ENCODE data around the gene ABO.
"Not testable (repeated sequence)": the region's sequence is repeated elsewhere in the genome, so short reads cannot be mapped to it uniquely, and the experiment has no call there.

Gene ABO

GRCh38 chr9:133304477-133305377 is 29.7 kb upstream of the ABO start:
- H3K4me3 ChIP-seq (ENCODE audit: low read length): no peak overlapping the region
- H2AFZ ChIP-seq (ENCODE audit: low read depth, low read length): no peak overlapping the region
- H3K27me3 ChIP-seq (ENCODE audit: insufficient read depth, low read length): peaks cover 6% of the 10 kb centered on the region
- H3K36me3 ChIP-seq (ENCODE audit: insufficient read depth, low read length): no peaks in the 10 kb centered on the region
- no peaks in the 10 kb centered on the region for H3K9me3 ChIP-seq (ENCODE audit: low read length)
- H3K4me1 ChIP-seq (ENCODE audit: insufficient read depth, low read length): no peaks in the 10 kb centered on the region

GRCh38 chr9:133304158-133304470 is 29.1 kb upstream of the ABO start:
- Histone ChIP-seq H2AFZ (ENCODE audit: low read depth, low read length) (no peak overlapping the region), H3K4me3 (ENCODE audit: low read length) (no peak overlapping the region), H3K27me3 (ENCODE audit: insufficient read depth, low read length) (peaks cover 6% of the 10 kb centered on the region), H3K9me3 (ENCODE audit: low read length) (no peaks in the 10 kb centered on the region), H3K36me3 (ENCODE audit: insufficient read depth, low read length) (no peaks in the 10 kb centered on the region), H3K4me1 (ENCODE audit: insufficient read depth, low read length) (no peaks in the 10 kb centered on the region)

- Histone ChIP-seq H3K4me3 (ENCODE audit: low read length) (no peak overlapping the region), H3K27me3 (ENCODE audit: insufficient read depth, low read length) (peaks cover 6% of the 10 kb centered on the region), H3K9me3 (ENCODE audit: low read length) (no peaks in the 10 kb centered on the region), H3K4me1 (ENCODE audit: insufficient read depth, low read length) (no peaks in the 10 kb centered on the region), H3K36me3 (ENCODE audit: insufficient read depth, low read length) (no peaks in the 10 kb centered on the region), H2AFZ (ENCODE audit: low read depth, low read length) (no peak overlapping the region)
Measured at GRCh38 chr9:133303266-133304157, 28.5 kb upstream of the ABO start.

- Histone ChIP-seq H2AFZ (ENCODE audit: low read depth, low read length) (no peak overlapping the region), H3K27me3 (ENCODE audit: insufficient read depth, low read length) (peaks cover 2% of the 10 kb centered on the region), H3K9me3 (ENCODE audit: low read length) (no peaks in the 10 kb centered on the region), H3K4me1 (ENCODE audit: insufficient read depth, low read length) (no peaks in the 10 kb centered on the region), H3K36me3 (ENCODE audit: insufficient read depth, low read length) (no peaks in the 10 kb centered on the region), H3K4me3 (ENCODE audit: low read length) (no peak overlapping the region)
Measured at GRCh38 chr9:133301253-133302230, 26.5 kb upstream of the ABO start.

GRCh38 chr9:133299996-133300395 is 25.0 kb upstream of the ABO start:
- not testable (repeated sequence) for H3K27me3 ChIP-seq (ENCODE audit: insufficient read depth, low read length); H3K4me3 ChIP-seq (ENCODE audit: low read length); H2AFZ ChIP-seq (ENCODE audit: low read depth, low read length); H3K9me3 ChIP-seq (ENCODE audit: low read length); H3K4me1 ChIP-seq (ENCODE audit: insufficient read depth, low read length); H3K36me3 ChIP-seq (ENCODE audit: insufficient read depth, low read length)

GRCh38 chr9:133294257-133294656 is 19.3 kb upstream of the ABO start:
- Histone ChIP-seq H3K36me3 (ENCODE audit: insufficient read depth, low read length) (no peaks in the 10 kb centered on the region), H2AFZ (ENCODE audit: low read depth, low read length) (no peak overlapping the region), H3K27me3 (ENCODE audit: insufficient read depth, low read length) (no peaks in the 10 kb centered on the region), H3K4me1 (ENCODE audit: insufficient read depth, low read length) (no peaks in the 10 kb centered on the region), H3K9me3 (ENCODE audit: low read length) (peaks cover 3% of the 10 kb centered on the region), H3K4me3 (ENCODE audit: low read length) (no peak overlapping the region)

- H3K27me3 ChIP-seq (ENCODE audit: insufficient read depth, low read length): no peaks in the 10 kb centered on the region
- peaks cover 8% of the 10 kb centered on the region for H3K9me3 ChIP-seq (ENCODE audit: low read length)
- no peak overlapping the region for H3K4me3 ChIP-seq (ENCODE audit: low read length)
- H2AFZ ChIP-seq (ENCODE audit: low read depth, low read length): no peak overlapping the region
- H3K4me1 ChIP-seq (ENCODE audit: insufficient read depth, low read length): no peaks in the 10 kb centered on the region
- no peaks in the 10 kb centered on the region for H3K36me3 ChIP-seq (ENCODE audit: insufficient read depth, low read length)
Measured at GRCh38 chr9:133290751-133291302, 15.8 kb upstream of the ABO start.

GRCh38 chr9:133286523-133286922 is 11.5 kb upstream of the ABO start:
- no peak overlapping the region for H2AFZ ChIP-seq (ENCODE audit: low read depth, low read length)
- H3K4me1 ChIP-seq (ENCODE audit: insufficient read depth, low read length): no peaks in the 10 kb centered on the region
- peaks cover 8% of the 10 kb centered on the region for H3K9me3 ChIP-seq (ENCODE audit: low read length)
- no peak overlapping the region for H3K4me3 ChIP-seq (ENCODE audit: low read length)
- H3K27me3 ChIP-seq (ENCODE audit: insufficient read depth, low read length): peaks cover under 1% of the 10 kb centered on the region
- H3K36me3 ChIP-seq (ENCODE audit: insufficient read depth, low read length): no peaks in the 10 kb centered on the region

- Histone ChIP-seq H3K4me3 (ENCODE audit: low read length) (no peak overlapping the region), H3K36me3 (ENCODE audit: insufficient read depth, low read length) (no peaks in the 10 kb centered on the region), H2AFZ (ENCODE audit: low read depth, low read length) (no peak overlapping the region), H3K4me1 (ENCODE audit: insufficient read depth, low read length) (no peaks in the 10 kb centered on the region), H3K9me3 (ENCODE audit: low read length) (peaks cover 6% of the 10 kb centered on the region), H3K27me3 (ENCODE audit: insufficient read depth, low read length) (peaks cover 4% of the 10 kb centered on the region)
Measured at GRCh38 chr9:133285252-133285775, 10.3 kb upstream of the ABO start.

GRCh38 chr9:133284362-133284761 is 9.4 kb upstream of the ABO start:
- Histone ChIP-seq H3K4me1 (ENCODE audit: insufficient read depth, low read length) (no peaks in the 10 kb centered on the region), H3K4me3 (ENCODE audit: low read length) (no peak overlapping the region), H3K9me3 (ENCODE audit: low read length) (peaks cover 5% of the 10 kb centered on the region), H2AFZ (ENCODE audit: low read depth, low read length) (no peak overlapping the region), H3K27me3 (ENCODE audit: insufficient read depth, low read length) (peaks cover 4% of the 10 kb centered on the region), H3K36me3 (ENCODE audit: insufficient read depth, low read length) (no peaks in the 10 kb centered on the region)

- not testable (repeated sequence) for H3K4me1 ChIP-seq (ENCODE audit: insufficient read depth, low read length); H3K36me3 ChIP-seq (ENCODE audit: insufficient read depth, low read length); H3K9me3 ChIP-seq (ENCODE audit: low read length); H3K4me3 ChIP-seq (ENCODE audit: low read length); H2AFZ ChIP-seq (ENCODE audit: low read depth, low read length)
- H3K27me3 ChIP-seq (ENCODE audit: insufficient read depth, low read length): peaks cover 13% of the 10 kb centered on the region
Measured at GRCh38 chr9:133283255-133284032, 8.4 kb upstream of the ABO start.

Data from neuron (in vitro differentiated cells).